HG03521 (cell line): ENCODE data around the gene GPR18.
"Not testable (repeated sequence)": the region's sequence is repeated elsewhere in the genome, so short reads cannot be mapped to it uniquely, and the experiment has no call there.

Experiments
- ATAC-seq: cut with Tn5 transposase; IDR thresholded peaks from one replicate; pipeline ENCODE4 v1.9.1; 2021; ENCODE audit warnings: mild to moderate bottlenecking, moderate library complexity; ENCODE audit not compliant: unreplicated experiment

The GPR18 gene

GRCh38 chr13:99211421-99212035 is 46.7 kb downstream of the GPR18 start:
- ATAC-seq, result no peak

GRCh38 chr13:99210627-99211026 is 47.6 kb downstream of the GPR18 start:
- ATAC-seq, result not testable (repeated sequence)

GRCh38 chr13:99208845-99209527 is 49.2 kb downstream of the GPR18 start:
- ATAC-seq, result no peak

- no peak for ATAC-seq
Observed at GRCh38 chr13:99208185-99208584, 50.0 kb downstream of the GPR18 start.

GRCh38 chr13:99207511-99207910 is 50.7 kb downstream of the GPR18 start:
- no peak for ATAC-seq

- ATAC-seq, result no peak
Observed at GRCh38 chr13:99206873-99207272, 51.3 kb downstream of the GPR18 start.

- ATAC-seq, result no peak
Observed at GRCh38 chr13:99206226-99206625, 52.0 kb downstream of the GPR18 start.

- ATAC-seq, result no peak
Observed at GRCh38 chr13:99205621-99206220, 52.5 kb downstream of the GPR18 start.
